Measurements from ENCODE around the gene MSTN. TPM values are rescaled to one million over a fixed set of nuclear protein-coding genes. Genes with fewer than 3 reads are reported as not detected.

MSTN gene
- total RNA-seq, 1 donor from 2014 or later, result not detected

DNA sequence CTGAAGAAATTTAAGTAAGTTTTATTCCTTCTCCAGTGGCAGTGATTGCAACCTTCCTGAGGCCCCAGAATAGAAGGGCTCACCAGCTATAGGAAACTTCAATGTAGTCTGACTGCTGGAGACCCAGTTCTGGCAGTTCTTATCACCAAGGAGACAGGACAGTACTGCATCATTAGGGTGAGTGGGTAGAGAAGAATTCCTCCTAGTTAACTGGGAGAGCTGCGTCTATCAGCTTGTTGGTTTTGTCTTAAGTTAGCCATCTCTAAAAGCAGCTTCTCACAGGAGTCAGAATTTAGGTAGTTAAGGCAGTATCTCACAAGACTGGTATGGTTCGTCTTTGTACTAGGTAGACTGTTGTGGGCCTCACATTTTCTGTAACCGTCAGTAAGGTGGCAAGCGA lies 3.3 kb upstream of the MSTN start:
- Histone ChIP-seq H3K36me3 (ENCODE audit: control insufficient read depth, insufficient read depth, low read length) (no peaks in the 10 kb centered on the region), H3K27me3 (ENCODE audit: control insufficient read depth, insufficient read depth, low read length) (no peaks in the 10 kb centered on the region), H3K4me3 (ENCODE audit: low read depth, low read length) (no peak overlapping the region)
- TF ChIP-seq, protein P1, sequence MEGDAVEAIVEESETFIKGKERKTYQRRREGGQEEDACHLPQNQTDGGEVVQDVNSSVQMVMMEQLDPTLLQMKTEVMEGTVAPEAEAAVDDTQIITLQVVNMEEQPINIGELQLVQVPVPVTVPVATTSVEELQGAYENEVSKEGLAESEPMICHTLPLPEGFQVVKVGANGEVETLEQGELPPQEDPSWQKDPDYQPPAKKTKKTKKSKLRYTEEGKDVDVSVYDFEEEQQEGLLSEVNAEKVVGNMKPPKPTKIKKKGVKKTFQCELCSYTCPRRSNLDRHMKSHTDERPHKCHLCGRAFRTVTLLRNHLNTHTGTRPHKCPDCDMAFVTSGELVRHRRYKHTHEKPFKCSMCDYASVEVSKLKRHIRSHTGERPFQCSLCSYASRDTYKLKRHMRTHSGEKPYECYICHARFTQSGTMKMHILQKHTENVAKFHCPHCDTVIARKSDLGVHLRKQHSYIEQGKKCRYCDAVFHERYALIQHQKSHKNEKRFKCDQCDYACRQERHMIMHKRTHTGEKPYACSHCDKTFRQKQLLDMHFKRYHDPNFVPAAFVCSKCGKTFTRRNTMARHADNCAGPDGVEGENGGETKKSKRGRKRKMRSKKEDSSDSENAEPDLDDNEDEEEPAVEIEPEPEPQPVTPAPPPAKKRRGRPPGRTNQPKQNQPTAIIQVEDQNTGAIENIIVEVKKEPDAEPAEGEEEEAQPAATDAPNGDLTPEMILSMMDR (IDR thresholded peaks at IDR 0.05; ENCODE audit: insufficient read depth, low read length, poor library complexity, severe bottlenecking), result no peak
- no peak for DNase-seq (ENCODE audit: low read depth)

DNA sequence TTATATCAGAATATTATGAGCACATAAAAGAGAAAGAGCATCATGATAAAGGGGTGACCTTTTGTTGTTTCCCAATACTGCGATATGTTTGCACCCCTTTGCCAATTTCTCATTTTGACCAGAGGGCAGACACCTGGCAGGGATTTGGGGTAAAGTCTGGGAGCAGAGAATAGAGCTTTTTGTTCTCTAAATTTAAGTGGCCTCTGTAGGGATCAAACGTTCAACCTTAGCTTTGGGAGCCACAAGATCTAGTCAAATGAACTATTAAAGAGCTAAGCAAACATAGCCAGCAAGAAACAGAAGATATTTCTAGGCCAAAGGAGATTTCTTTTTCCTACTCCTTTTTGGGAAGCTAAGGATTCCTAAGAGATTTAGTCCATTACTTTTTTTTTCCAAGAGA lies 1.1 kb upstream of the MSTN start:
- TF ChIP-seq, protein P1 (IDR thresholded peaks at IDR 0.05; ENCODE audit: insufficient read depth, low read length, poor library complexity, severe bottlenecking), result no peak
- DNase-seq (ENCODE audit: low read depth), result no peak
- no peaks in the 10 kb centered on the region for H3K36me3 ChIP-seq (ENCODE audit: control insufficient read depth, insufficient read depth, low read length)
- no peaks in the 10 kb centered on the region for H3K27me3 ChIP-seq (ENCODE audit: control insufficient read depth, insufficient read depth, low read length)
- no peak overlapping the region for H3K4me3 ChIP-seq (ENCODE audit: low read depth, low read length)

DNA sequence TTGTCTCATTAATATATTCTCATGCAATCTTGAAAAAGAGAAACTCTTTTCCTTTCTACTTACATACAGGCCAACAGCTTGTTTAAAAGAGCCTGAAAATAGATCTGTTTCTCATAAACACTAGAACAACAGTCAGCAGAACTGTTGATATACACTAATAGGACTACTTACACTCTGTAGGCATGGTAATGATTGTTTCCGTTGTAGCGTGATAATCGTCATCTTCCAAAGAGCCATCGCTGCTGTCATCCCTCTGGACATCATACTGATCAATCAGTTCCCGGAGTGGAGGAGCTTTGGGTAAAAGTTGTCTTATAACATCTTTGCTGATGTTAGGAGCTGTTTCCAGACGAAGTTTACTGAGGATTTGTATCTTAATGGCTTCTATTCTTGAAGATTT lies 476 bp downstream of the MSTN start:
- H3K27me3 ChIP-seq (ENCODE audit: control insufficient read depth, insufficient read depth, low read length), result no peaks in the 10 kb centered on the region
- DNase-seq (ENCODE audit: low read depth), result no peak
- TF ChIP-seq, protein P1 (IDR thresholded peaks at IDR 0.05; ENCODE audit: insufficient read depth, low read length, poor library complexity, severe bottlenecking), result no peak
- no peaks in the 10 kb centered on the region for H3K36me3 ChIP-seq (ENCODE audit: control insufficient read depth, insufficient read depth, low read length)
- H3K4me3 ChIP-seq (ENCODE audit: low read depth, low read length), result no peak overlapping the region

DNA sequence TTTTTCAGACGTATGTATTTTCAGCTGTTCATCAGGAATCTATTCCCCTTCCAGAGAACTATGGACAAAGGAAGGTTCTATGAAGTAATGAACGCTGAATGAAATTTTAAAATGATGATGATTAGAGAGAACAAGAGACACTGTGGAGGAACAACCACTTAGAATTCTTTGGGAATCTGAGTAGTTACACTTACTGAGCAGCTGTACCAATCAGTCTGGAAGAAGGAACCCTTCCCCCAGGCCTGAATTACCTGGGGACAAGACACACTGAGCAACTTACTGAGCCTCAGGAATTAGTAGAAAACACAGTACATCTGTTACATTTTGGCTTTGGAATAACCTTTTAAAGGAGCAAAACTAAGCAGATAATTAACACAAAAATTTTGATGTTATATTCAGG lies 1.9 kb downstream of the MSTN start:
- TF ChIP-seq, protein P1 (IDR thresholded peaks at IDR 0.05; ENCODE audit: insufficient read depth, low read length, poor library complexity, severe bottlenecking), result no peak
- no peak for DNase-seq (ENCODE audit: low read depth)
- Histone ChIP-seq H3K27me3 (ENCODE audit: control insufficient read depth, insufficient read depth, low read length) (no peaks in the 10 kb centered on the region), H3K4me3 (ENCODE audit: low read depth, low read length) (no peak overlapping the region), H3K36me3 (ENCODE audit: control insufficient read depth, insufficient read depth, low read length) (no peaks in the 10 kb centered on the region)

DNA sequence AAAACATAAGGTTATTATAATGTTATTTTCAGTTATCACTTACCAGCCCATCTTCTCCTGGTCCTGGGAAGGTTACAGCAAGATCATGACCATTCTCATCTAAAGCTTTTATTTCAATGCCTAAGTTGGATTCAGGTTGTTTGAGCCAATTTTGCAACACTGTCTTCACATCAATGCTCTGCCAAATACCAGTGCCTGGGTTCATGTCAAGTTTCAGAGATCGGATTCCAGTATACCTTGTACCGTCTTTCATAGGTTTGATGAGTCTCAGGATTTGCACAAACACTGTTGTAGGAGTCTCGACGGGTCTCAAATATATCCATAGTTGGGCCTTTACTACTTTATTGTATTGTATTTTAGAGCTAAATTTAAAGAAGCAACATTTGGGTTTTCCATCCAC lies 2.5 kb downstream of the MSTN start:
- Histone ChIP-seq H3K36me3 (ENCODE audit: control insufficient read depth, insufficient read depth, low read length) (no peaks in the 10 kb centered on the region), H3K27me3 (ENCODE audit: control insufficient read depth, insufficient read depth, low read length) (no peaks in the 10 kb centered on the region), H3K4me3 (ENCODE audit: low read depth, low read length) (no peak overlapping the region)
- TF ChIP-seq, protein P1 (IDR thresholded peaks at IDR 0.05; ENCODE audit: insufficient read depth, low read length, poor library complexity, severe bottlenecking), result no peak
- DNase-seq (ENCODE audit: low read depth), result no peak

DNA sequence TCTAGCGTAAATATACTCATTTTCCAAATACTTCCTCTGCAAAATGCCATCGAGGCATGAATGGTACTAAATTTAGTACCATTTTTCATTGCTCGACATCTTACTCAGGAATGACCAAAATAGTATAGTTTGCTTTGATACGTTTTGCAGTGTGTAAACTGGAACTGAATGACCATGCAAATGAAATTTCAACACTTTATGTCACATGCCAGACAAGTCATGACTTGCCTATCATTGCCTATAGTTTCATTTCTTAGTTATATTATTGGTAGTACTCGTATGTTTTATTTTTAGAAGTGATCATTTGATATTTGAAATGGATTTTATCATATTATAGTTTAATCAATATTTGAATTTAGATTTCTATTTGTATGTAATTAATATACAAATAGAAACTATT lies 9.1 kb downstream of the MSTN start:
- TF ChIP-seq, protein P1 (IDR thresholded peaks at IDR 0.05; ENCODE audit: insufficient read depth, low read length, poor library complexity, severe bottlenecking), result no peak
- H3K4me3 ChIP-seq (ENCODE audit: low read depth, low read length), result no peak overlapping the region
- no peak for DNase-seq (ENCODE audit: low read depth)

More for the DNA sequence above, 9.1 kb downstream of the MSTN start:
- Histone ChIP-seq H3K36me3 (ENCODE audit: control insufficient read depth, insufficient read depth, low read length) (no peaks in the 10 kb centered on the region), H3K27me3 (ENCODE audit: control insufficient read depth, insufficient read depth, low read length) (no peaks in the 10 kb centered on the region)
